ENCODE data around the gene RIPOR2.
A peak's percentile ranks its signal among the peaks of the same experiment; 100 is the strongest.

RIPOR2 gene

DNA sequence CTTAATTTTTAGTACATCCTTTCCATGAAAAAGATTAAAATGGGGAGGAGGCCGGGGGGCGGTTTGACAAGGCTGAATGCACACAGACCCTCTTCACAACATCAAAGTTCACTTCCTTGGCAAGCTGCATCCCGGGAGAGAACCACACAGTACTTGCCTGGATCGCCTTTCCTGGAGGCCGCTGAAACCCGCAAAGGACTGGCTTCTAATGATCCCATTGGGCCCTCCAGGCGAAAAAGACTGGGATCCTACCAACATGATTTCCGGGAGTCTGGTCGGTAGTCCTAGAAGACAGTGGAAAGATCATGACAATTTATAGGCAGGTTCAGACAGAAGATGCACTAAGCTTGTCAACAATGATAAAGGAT, 60.2 kb downstream of the RIPOR2 start:
- no peak for DNase-seq (ENCODE audit: low read depth)

DNA sequence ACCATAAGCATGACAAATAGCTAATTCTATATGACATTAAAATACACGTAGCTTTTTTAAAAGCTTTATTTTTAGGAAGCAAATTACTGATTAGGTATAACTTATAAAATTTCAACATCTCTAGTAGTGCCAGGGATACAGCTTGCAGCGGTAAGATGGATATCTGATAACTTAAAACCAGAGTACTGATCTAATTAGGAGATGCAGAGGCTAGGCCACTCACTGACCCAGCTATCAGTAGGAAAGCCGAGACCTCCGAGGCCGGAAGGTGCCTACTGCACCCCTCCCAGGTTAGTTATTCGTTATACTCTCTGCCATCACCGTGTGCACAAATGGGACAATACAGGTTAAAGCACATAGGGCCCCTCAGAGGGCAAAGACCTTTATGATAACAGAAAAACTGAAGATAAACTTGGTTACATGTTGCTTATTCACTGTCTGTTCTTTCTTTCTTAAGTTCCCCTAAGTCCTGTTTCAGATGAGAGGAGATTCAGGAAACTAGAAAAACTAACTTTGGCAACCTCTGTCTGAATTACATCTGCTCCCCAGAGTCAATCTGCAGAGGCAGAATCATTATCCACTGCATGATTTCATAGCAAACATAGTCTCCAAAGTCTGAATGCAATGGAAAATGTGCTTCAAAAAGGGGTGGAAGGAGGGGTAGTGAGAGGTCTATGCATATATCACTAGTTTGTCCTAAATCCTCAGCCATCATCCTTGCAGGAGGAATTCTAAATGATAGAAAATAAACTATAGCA, 60.8 kb downstream of the RIPOR2 start:
- no peak for DNase-seq (ENCODE audit: low read depth)

DNA sequence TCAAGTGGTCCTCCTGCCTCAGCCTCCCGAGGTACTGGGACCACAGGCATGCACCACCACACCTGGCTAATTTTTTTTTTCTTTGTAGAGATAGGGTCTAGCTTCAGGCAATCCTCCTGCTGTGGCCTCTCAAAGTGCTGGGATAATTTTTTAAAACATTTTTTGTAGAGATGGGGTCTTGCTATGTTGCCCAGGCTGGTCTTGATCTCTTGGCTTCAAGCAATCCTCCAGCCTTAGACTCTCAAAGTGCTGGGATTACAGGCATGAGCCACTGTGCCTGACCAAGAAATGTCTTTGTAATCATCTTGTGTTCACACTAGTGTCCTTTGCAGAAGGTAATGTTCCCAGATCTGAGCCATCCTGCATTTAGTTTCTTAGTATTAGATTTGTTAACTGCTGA, 61.6 kb downstream of the RIPOR2 start:
- no peak for DNase-seq (ENCODE audit: low read depth)

- DNase-seq (ENCODE audit: low read depth), result no peak
These were observed 63.0 kb downstream of the RIPOR2 start for GRCh38 chr6:24872779-24873178.

DNA sequence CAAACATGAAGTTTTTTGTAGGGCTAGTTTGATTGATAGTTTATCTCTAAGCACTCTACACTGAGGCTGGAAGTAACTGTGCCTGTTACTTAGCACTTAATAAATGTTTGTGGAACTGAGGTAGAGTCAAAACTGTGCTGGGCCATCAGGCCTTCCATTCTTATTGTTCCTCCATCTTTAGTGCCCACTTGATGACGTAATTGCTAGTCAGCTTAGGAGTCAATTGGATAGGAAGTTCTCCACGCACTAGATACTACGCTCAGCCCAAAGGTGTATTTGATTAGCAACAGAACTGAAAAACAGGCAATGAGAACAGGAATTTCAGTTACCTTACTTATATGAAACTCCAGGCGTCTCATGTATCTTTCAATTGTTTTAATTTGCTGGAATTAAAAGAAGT, 67.0 kb downstream of the RIPOR2 start:
- DNase-seq (ENCODE audit: low read depth), result no peak

GRCh38 chr6:24867104-24867703, 68.6 kb downstream of the RIPOR2 start:
- DNase-seq (ENCODE audit: low read depth), result no peak

- DNase-seq (ENCODE audit: low read depth), result no peak
These were observed 70.6 kb downstream of the RIPOR2 start for GRCh38 chr6:24865161-24865560.

DNA sequence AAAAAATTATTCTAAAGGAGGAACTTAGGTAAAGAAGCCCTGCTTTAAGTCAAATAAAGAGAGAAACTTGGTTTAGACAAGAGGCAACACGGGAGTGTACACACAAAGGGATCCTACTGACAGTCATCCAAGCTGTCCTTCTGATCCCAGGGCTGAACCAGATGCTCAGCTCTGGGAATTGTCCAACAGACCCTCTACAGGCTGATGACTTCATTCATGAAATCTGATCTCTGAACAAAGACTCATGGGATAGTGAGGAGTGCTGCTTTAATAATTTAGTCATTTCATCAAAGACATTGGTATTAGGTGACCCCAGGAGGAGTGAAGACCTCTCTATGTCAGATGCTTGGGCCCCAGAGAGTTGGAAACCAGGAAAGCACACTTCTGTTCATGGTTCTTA, 71.4 kb downstream of the RIPOR2 start:
- DNase-seq (ENCODE audit: low read depth), result no peak

- DNase-seq (ENCODE audit: low read depth), result no peak
These were observed 73.8 kb downstream of the RIPOR2 start for GRCh38 chr6:24861934-24862333.

DNA sequence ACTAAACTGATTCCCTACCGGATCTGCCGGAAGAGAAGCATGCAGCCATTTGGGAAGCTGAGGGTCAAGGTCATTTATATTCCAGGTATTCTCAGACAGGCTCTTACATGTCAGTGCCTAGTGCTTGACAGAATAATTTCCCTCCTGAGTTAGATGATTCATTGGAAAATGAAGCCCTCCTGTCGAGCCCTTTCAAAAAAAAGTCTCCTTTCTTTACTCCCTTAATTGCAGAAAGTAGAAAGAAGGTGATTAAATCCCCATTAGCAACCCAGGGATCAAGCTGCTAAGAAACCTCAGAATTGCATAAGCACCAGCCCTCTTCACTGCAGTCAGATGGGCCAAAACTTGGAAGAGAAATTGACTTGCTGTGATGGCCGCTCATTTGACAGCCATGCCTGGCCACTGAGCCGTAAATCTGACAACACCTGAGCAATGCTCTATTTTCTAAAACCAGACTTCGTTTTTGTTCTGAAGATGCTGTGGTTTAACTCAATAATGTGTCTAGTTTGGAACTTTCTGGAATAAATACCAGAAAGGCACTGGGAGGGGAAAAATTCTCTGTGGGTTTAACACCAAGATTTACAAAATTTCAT, 76.1 kb downstream of the RIPOR2 start:
- DNase-seq (ENCODE audit: low read depth), result no peak

DNA sequence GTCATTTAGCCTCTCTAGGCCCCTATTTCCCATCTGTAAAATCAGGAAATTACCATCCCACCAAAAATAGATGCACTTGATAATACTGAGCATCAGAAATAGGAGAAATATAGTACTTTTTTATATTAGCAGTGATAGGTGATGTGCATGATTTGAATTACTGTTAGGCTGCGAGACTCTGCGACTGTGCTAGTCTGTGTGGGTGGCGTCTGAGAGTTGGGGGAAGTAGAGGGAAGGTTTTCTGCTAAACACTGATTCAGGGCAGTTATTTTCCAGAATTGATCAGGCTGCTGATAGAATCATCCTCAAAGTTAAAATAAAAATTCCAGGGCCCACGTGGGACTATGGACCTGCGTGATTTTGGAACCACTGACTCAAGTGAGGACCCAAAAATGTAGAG, 76.6 kb downstream of the RIPOR2 start:
- no peak for DNase-seq (ENCODE audit: low read depth)

DNA sequence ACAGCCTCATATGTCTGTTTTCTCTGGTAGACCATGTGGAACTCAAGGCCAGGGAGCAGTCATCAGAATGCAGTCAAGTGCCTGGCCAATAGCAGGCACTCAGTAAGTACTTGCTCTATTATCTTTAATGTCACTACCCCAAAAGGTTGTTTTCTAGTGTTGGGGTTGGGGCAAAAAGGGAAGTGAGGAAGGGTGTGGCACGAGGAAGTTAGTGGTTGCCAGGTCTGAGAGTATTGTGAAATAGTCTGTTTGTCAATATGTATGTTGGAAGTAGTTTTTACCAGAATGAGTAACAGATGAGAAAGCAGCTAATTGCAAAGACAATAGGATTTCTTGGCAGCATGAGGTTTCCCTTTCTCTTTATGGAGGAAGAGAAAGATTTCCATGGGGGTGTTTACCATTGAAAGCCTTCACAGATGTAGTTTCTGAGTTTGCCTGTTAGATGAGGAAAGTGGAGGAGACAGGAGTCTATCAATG, 77.5 kb downstream of the RIPOR2 start:
- DNase-seq (ENCODE audit: low read depth), result peak; percentile 35

GRCh38 chr6:24856901-24857670, 78.7 kb downstream of the RIPOR2 start:
- DNase-seq (ENCODE audit: low read depth), result no peak

GRCh38 chr6:24856246-24856599, 79.5 kb downstream of the RIPOR2 start:
- no peak for DNase-seq (ENCODE audit: low read depth)

DNA sequence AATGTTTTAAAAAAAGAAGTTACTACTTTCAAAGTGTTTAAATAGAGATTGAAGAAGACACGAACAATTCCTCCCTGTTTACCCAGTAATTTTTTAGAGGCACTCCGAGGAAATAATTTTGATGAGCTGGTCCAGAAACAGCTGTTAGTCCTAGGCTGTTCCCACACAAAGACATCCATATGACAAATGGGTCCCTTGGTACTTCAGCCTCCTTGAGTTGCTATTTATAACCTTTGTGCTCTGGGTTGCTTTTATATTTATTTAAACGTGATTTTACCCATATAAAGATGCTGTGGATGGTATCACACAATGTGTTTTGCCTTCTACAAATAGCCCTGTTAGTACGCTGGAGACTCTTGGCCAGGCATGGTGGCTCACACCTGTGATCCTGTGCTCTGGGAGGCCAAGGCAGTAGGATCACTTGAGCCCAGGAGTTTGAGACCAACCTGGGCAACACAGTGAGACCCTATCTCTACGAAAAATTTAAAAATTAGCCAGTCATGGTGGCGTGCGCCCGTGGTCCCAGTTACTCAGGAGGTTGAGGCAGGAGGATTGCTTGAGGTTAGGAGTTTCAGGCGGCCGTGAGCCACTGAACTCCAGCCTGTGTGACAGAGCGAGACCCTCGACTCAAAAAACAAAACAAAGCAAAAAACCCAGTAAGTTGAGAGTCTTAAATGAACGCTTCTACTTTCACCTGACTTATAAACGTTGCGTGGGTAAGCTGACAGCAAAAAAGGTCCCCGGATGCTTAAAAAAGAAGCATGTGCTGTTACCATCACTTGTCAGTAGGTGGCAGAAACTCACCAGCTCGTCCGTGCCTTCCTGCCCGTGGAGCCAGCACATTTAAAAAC, 80.1 kb downstream of the RIPOR2 start:
- peak; percentile 36 for DNase-seq (ENCODE audit: low read depth)

GRCh38 chr6:24854077-24854666, 81.6 kb downstream of the RIPOR2 start:
- no peak for DNase-seq (ENCODE audit: low read depth)

DNA sequence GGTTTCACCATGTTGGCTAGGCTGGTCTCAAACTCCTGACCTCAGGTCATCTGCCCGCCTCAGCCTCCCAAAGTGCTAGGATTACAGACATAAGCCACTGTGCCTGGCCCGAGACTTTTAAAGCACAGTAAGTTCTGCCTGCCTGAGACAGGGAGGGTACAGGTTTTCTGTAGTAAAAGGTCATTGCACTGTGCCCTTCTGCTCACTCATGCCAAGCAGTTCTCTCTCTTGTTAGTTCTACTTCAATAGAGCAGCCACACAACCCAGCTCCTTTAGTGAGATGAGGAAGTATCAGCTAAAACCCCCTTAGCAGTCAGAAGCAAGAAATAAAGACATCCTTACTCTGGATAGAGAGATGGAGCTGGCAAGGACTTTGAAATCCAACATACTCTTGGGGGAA, 84.7 kb downstream of the RIPOR2 start:
- DNase-seq (ENCODE audit: low read depth), result no peak

DNA sequence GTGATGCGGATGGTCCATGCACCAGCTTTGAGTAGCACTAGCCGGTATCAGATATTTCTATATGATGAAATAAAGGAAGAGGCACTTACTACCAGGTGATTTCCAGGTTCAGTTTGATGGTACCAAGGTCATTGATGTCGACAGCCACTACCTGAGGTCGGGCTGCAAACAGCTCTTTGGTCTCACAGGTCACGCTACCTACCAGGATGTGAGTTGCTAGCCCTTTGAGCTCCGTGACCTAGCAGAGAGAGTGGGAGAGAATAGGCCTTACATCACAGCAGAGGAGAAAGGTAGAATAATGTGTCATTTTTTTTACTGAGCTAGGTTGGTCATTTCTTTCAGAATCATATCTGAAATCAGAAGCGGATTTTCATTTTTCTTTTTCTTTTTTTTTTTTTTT, 86.0 kb downstream of the RIPOR2 start:
- DNase-seq (ENCODE audit: low read depth), result no peak

DNA sequence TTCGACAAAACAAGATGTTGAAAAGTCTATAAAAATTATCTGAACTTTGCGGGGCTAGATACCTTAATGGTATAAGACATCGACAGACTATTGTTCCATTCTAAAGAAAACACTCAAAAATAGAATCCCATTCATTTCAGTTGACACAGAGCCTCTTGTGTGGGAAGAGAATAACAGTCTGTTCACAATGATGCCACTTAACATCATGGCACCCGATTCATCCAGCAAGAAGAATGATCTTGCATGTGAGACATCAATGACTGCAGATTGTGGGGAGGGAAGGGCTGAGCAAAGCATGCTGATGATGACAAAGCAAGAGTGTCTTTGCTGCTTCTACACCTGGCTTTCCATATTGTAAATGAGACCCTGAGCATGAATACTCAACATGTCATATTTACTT, 87.3 kb downstream of the RIPOR2 start:
- no peak for DNase-seq (ENCODE audit: low read depth)

GRCh38 chr6:24847402-24847801, 88.4 kb downstream of the RIPOR2 start:
- no peak for DNase-seq (ENCODE audit: low read depth)

GRCh38 chr6:24845578-24845977, 90.2 kb downstream of the RIPOR2 start:
- no peak for DNase-seq (ENCODE audit: low read depth)

- DNase-seq (ENCODE audit: low read depth), result no peak
These were observed 90.9 kb downstream of the RIPOR2 start for GRCh38 chr6:24844903-24845302.
